Measurements from ENCODE around the gene BTG1.

DNA sequence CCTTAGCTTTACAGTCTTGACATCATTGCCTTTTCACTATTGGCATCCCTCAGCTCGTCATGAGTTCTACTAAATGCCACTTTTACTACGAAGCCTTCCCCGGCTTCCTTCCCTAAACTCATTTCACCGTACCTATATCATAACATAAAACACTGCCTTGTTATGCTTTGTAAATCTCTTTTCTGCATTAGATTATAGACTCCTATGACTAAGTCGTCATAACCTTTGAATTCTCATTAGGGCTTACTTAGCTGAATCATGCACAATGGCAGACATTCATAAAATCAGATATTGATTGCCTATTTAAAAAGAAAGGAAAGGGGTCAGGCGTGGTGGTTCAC is 21.0 kb downstream of the BTG1 start:
- no peak for TF ChIP-seq CTCF (conservative IDR thresholded peaks at IDR 0.05; ENCODE audit: low read length)
- no peak for TF ChIP-seq EZH2phosphoT487 (IDR thresholded peaks at IDR 0.05; ENCODE audit: borderline replicate concordance)

All from Loucy (cell line).